HPDE6-E6E7 (cell line): ENCODE data around the gene MBNL1.

Experiments
- DNase-seq: peaks from one replicate; pipeline ENCODE4 v3.0.0; 2011; ENCODE audit warnings: missing footprints; ENCODE audit errors: extremely low spot score

Gene MBNL1

GRCh38 chr3:152474585-152474984 lies 205.9 kb downstream of the MBNL1 start:
- peak; percentile 20 for DNase-seq

DNA sequence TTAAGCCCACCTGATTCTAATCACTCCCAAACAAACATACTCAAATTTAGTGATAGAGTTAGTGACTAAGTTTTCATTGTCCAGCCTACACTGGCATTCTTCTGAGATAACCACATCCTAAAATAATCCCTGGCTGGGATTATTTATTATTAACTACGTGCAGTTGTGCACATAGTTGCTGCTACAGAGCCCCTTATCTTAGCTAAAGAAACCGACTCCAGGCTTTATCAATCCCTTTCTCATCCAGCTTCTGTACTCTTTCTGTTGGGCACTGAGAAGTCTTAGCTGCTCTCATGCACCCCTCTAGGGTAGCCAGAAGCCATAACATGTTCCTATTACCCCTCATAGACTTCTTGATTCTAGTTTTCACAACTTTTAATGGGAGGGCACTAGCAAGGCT lies 208.7 kb downstream of the MBNL1 start:
- no peak for DNase-seq

- no peak for DNase-seq
These were observed 211.7 kb downstream of the MBNL1 start for GRCh38 chr3:152480282-152480953.

- no peak for DNase-seq
These were observed 217.6 kb downstream of the MBNL1 start for GRCh38 chr3:152486364-152486763.

DNA sequence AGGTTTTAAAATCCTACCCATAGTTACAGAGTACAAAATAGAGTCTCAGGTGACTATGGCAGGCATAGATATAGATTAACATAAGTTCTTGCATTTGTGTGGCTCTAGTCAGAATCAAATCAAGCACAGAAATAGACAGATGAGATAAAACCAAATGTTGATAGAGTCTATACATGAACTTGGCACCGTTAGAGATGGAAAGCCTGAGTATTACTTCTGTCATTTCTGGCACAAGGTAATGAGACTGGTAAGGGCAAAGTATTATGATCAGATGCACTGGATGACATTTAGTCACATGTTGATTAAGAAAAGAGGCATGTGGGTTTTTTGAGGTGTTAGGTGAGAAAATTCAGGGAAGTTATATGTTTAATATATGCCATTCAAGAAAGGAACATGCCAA lies 219.7 kb downstream of the MBNL1 start:
- DNase-seq = no peak

DNA sequence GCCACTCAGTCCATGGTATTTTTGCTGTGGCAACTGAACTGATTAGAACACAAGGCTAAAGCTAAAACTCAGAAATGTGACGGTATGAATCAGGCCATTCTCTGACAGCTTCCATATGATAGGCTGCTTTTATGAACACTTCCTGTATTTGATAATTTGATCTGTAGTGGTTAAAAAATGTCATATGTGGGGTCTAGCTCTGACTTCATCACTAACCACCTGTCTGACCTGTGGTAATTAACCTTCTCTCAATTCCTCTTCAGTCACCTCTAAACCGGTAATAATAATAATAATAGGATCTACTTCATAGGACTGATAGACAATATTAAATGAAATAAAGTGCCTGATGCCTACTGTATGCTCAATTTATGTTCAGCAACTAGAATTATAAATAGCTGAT lies 223.2 kb downstream of the MBNL1 start:
- no peak for DNase-seq

DNA sequence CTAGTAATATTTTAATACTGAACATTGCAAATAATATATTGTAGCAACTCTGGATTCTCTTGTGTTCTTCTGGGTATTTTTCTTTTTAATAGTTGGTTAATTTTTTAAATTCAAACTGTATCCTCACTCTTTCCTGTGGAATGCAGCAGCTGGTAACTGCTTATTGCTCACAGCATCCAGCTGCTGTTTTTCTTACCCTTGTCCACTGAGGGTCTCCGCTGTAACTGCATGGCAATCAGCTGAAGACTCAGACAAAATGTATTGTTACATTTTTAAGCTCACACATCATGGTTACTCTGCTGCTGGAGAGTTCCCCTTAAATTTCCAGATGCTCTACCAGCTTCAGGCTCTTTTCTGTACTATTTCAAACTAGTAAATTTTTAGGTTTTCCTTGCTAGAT lies 227.6 kb downstream of the MBNL1 start:
- no peak for DNase-seq

GRCh38 chr3:152496716-152497115 lies 228.0 kb downstream of the MBNL1 start:
- DNase-seq = no peak

- DNase-seq = no peak
These were observed 228.7 kb downstream of the MBNL1 start for GRCh38 chr3:152497457-152497856.

DNA sequence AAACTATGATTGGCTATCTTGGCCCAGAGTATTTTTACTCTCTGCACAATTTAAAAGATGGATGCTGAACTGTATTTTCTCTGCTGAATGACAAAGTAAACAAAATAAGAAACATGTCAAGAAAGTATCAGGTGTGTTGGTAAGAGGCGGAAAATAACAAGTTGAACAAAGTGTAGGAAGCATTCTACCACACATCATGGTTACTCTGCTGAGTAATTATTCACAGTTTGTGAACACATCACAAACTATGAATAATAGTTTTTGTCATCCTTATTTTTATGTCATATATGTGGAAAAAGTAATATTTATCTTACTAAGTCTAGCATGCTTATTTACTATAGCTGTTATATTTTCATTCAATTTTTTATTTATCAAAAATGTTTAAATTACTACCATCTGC lies 229.2 kb downstream of the MBNL1 start:
- DNase-seq = no peak

GRCh38 chr3:152499791-152500385 lies 231.2 kb downstream of the MBNL1 start:
- DNase-seq = no peak

DNA sequence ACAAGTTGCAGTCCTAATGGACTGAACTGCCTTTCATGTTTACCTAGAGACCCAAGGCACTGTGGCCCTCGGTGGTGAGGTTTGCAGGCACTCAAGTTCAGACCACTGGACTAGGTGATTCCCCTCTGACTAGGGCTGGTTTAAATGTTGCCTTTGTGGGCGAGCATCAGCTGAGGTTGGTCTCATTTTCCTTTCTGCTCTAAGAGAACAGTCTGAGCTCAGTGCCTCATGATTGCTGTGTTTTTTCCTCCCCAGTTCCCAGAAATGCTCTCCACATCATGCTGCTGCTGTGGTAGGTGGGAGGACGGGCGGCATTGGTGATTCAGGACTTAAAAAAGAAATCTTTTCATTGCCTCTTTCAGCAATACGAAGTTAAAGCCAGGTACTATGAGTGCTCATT lies 237.2 kb downstream of the MBNL1 start:
- DNase-seq = no peak

DNA sequence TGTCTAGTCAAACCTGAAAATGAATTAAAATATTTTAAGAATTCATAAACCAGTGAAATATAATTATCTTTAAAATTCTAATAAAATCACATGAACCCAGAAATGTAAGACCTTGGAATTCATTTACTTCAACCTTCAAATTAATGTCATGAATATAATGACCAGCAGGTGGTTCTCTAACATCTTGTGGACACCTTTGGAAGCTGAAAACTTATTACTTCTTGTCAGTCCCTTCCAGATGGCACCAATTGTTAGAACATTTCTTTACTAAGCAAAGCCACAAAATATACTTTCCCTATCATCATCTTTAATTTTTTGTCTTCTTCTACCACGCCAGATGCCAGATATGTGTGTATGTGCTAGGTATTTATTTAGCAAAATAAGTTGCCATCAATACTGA lies 240.0 kb downstream of the MBNL1 start:
- peak; percentile 17 for DNase-seq

GRCh38 chr3:152511904-152512303 lies 243.2 kb downstream of the MBNL1 start:
- no peak for DNase-seq

DNA sequence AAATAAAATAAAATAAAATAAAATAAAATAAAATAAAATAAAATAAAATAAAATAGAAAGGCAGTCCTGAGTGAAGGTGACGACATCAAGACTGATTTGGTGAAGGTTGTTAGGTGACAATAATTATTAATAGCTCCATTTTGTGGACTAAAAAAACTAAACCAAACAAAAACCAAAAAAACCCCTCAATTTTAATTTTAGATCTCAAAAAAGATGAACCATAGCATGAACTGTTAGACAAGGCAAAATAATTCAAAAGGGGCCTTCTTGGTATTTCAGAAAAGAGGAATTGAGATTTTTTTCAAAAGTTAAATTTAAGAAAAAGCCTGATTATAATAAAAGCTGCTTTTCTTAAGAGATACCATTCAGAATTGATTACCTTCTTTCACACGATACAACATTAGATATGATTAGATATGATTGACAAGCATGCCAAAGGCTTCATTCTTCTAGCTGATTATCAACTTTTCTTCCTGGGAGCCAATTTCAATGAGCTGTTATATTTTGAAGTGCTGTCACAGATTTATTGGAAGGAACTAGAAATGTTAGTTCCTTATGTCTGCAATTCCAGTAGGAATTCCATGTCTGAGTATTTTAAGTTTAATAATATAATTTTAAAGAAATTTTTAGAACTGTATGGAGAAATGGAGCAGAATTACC lies 244.7 kb downstream of the MBNL1 start:
- DNase-seq = no peak
